ENCODE measurements around the gene CD59.
A peak's percentile ranks its signal among the peaks of the same experiment; 100 is the strongest.

The CD59 gene

GRCh38 chr11:33703234-33703633 lies 33.0 kb downstream of the CD59 start:
- no peak overlapping the region for H3K4me3 ChIP-seq (ENCODE audit: low read depth, low read length)
- TF ChIP-seq CTCF (IDR thresholded peaks at IDR 0.05; ENCODE audit: low read depth, low read length): no peak
- in situ Hi-C loops (cut with HindIII; ENCODE audit: low sequenced_read_pairs): no loop called here
- DNase-seq (ENCODE audit: low read depth, low spot score): no peak

- H3K4me3 ChIP-seq (ENCODE audit: low read depth, low read length): peak overlapping the region; percentile 3
- DNase-seq (ENCODE audit: low read depth, low spot score): peak; percentile 82
- in situ Hi-C loops (cut with HindIII; ENCODE audit: low sequenced_read_pairs): no loop called here
- no peak for TF ChIP-seq CTCF (IDR thresholded peaks at IDR 0.05; ENCODE audit: low read depth, low read length)
These were observed 34.7 kb downstream of the CD59 start for GRCh38 chr11:33701302-33702230.

GRCh38 chr11:33700502-33701271 lies 35.5 kb downstream of the CD59 start, which contains the start of gene C11orf91:
C11orf91 (minus strand) TSS chr11:33700826; CDS start chr11:33700740, 86 bp downstream.
- DNase-seq (ENCODE audit: low read depth, low spot score): peak; percentile 98
- TF ChIP-seq CTCF (IDR thresholded peaks at IDR 0.05; ENCODE audit: low read depth, low read length): no peak
- H3K4me3 ChIP-seq (ENCODE audit: low read depth, low read length): peak within 1 kb of the TSS; percentile 49
- in situ Hi-C loops (cut with HindIII; ENCODE audit: low sequenced_read_pairs): no loop called here

GRCh38 chr11:33700063-33700501 lies 36.1 kb downstream of the CD59 start:
- in situ Hi-C loops (cut with HindIII; ENCODE audit: low sequenced_read_pairs): no loop called here
- DNase-seq (ENCODE audit: low read depth, low spot score): no peak
- TF ChIP-seq CTCF (IDR thresholded peaks at IDR 0.05; ENCODE audit: low read depth, low read length): no peak
- H3K4me3 ChIP-seq (ENCODE audit: low read depth, low read length): peak overlapping the region; percentile 49

GRCh38 chr11:33699515-33700062 lies 36.6 kb downstream of the CD59 start:
- in situ Hi-C loops (cut with HindIII; ENCODE audit: low sequenced_read_pairs): no loop called here
- no peak overlapping the region for H3K4me3 ChIP-seq (ENCODE audit: low read depth, low read length)

More at GRCh38 chr11:33699515-33700062, 36.6 kb downstream of the CD59 start:
- DNase-seq (ENCODE audit: low read depth, low spot score): no peak
- no peak for TF ChIP-seq CTCF (IDR thresholded peaks at IDR 0.05; ENCODE audit: low read depth, low read length)
